GM06990 (cell line): Measurements from ENCODE around the gene ARHGAP24.

Experiments used
- DNase-seq: peaks from one replicate; pipeline ENCODE4 v3.0.0-alpha.2; 2011; ENCODE audit not compliant: insufficient read length; ENCODE audit errors: extremely low read depth
- H3K27me3 ChIP-seq: replicated peaks from 2 replicates; pipeline ENCODE4 v1.6.0; 2011; ENCODE audit warnings: low read length; ENCODE audit not compliant: control insufficient read depth, insufficient read depth
- H3K36me3 ChIP-seq: 2 replicates; pipeline ENCODE4 v1.5.1; 2011; ENCODE audit warnings: low read length; ENCODE audit not compliant: control insufficient read depth, insufficient read depth
- H3K4me3 ChIP-seq: replicated peaks from 2 replicates; pipeline ENCODE4 v1.5.1; 2011; ENCODE audit warnings: low read depth, mild to moderate bottlenecking, control low read depth, low read length
- TF ChIP-seq, protein P1 (sequence below): IDR thresholded peaks from 2 replicates; pipeline ENCODE4 v1.5.1; 2011; ENCODE audit warnings: low read length, control low read depth, mild to moderate bottlenecking, inconsistent platforms; ENCODE audit not compliant: insufficient read depth, poor library complexity, severe bottlenecking

ARHGAP24 gene

DNA sequence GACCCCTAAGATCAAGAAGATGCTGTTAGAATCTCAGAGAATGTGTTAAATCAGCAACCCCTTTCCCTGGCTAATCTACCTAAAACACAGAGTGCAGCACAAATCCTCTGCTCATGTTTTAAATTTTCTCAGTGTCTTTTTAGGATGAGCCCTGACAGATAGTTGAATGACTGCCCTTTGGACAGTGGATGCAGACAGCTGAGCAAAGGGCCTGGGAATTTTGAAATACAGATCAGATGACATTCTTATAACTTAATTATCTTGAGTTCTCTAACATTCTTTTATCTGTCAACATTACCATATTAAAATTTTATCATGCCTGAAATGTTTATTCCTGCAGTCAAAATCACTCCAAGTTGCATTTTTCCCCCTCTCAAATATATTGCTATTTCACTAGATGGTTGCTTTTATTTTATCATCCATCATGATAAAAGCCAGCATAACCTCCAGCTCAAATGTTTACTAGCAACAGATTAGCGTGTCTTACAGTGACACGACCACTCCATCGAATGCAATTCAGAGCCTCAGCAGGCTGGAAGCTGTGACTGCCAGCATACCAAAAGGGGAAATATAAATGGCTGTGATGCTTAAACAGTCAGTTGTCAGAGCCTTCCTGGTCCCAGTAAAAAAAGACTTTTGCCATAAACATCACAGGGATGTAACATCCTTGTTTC, 22.8 kb upstream of the ARHGAP24 start:
- H3K36me3 ChIP-seq = no peaks in the 10 kb centered on the region
- H3K27me3 ChIP-seq = no peaks in the 10 kb centered on the region
- H3K4me3 ChIP-seq = no peak overlapping the region
- DNase-seq = no peak
- TF ChIP-seq, protein P1, sequence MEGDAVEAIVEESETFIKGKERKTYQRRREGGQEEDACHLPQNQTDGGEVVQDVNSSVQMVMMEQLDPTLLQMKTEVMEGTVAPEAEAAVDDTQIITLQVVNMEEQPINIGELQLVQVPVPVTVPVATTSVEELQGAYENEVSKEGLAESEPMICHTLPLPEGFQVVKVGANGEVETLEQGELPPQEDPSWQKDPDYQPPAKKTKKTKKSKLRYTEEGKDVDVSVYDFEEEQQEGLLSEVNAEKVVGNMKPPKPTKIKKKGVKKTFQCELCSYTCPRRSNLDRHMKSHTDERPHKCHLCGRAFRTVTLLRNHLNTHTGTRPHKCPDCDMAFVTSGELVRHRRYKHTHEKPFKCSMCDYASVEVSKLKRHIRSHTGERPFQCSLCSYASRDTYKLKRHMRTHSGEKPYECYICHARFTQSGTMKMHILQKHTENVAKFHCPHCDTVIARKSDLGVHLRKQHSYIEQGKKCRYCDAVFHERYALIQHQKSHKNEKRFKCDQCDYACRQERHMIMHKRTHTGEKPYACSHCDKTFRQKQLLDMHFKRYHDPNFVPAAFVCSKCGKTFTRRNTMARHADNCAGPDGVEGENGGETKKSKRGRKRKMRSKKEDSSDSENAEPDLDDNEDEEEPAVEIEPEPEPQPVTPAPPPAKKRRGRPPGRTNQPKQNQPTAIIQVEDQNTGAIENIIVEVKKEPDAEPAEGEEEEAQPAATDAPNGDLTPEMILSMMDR = no peak

DNA sequence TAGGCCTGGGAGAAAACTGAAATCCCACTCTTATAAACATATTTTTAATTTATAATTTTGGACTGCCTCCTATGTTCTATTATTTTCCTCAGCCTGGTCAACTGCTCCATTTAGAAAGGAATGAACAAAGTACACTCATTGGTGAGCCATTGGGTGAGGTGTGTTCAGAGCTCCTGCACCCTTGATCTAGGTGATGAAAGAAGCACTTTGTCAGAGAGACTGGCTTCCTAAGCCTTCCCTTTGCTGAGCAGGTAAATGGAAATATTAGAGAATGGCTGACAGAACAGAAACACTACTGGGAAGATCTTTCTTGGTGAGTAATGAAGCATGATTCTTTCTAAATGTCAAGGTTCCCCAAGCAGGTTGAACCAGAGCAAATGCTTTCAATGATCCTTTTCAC, 19.0 kb upstream of the ARHGAP24 start:
- Histone ChIP-seq H3K27me3 (no peaks in the 10 kb centered on the region), H3K4me3 (no peak overlapping the region), H3K36me3 (no peaks in the 10 kb centered on the region)
- TF ChIP-seq, protein P1 = no peak
- no peak for DNase-seq

GRCh38 chr4:85457752-85458467, 17.0 kb upstream of the ARHGAP24 start:
- no peak for DNase-seq
- H3K36me3 ChIP-seq = no peaks in the 10 kb centered on the region
- H3K4me3 ChIP-seq = no peak overlapping the region
- TF ChIP-seq, protein P1 = no peak
- no peaks in the 10 kb centered on the region for H3K27me3 ChIP-seq

GRCh38 chr4:85459736-85460135, 15.2 kb upstream of the ARHGAP24 start:
- TF ChIP-seq, protein P1 = no peak
- no peak for DNase-seq
- H3K36me3 ChIP-seq = no peaks in the 10 kb centered on the region
- H3K4me3 ChIP-seq = no peak overlapping the region
- H3K27me3 ChIP-seq = no peaks in the 10 kb centered on the region

- TF ChIP-seq, protein P1 = no peak
- H3K4me3 ChIP-seq = peak overlapping the region; percentile 67
- no peaks in the 10 kb centered on the region for H3K36me3 ChIP-seq
- H3K27me3 ChIP-seq = no peaks in the 10 kb centered on the region
- DNase-seq = no peak
Measured at GRCh38 chr4:85474356-85474755, 594 bp upstream of the ARHGAP24 start.
